ENCODE data around the gene SLC24A1. TPM values are rescaled to one million over a fixed set of nuclear protein-coding genes. Genes with fewer than 3 reads are reported as not detected.

Gene SLC24A1
- total and polyA plus RNA-seq, 2 of the 4 experiments (the other 2 are of a cell fraction) = 3.6 to 4.9 TPM

DNA sequence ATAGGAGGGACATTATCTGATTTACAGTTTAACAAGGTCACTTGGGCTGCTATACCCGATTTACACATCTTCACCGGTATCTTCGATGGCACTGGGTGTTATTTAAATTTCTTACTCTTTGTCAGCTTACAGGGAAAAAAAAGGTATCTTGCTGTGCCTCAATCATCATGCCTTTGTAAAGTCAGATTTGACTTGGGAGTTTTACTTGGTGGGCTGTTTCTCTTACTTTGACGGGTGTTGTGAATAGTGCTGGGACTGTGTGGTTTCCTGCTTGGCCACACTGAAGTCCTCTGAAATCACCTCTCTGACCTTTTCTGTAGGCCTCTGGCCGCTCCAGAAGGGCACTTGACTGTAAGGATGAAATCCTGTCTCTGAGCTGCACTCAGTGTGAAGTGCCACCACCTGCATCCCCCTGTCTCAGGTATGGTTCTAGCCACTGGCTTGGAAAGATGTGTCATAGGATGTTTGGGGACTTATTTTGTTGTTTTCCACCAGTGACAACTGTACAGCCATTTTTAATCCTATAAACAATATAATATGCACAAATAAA is 3.1 kb upstream of the SLC24A1 start:
- in situ Hi-C loops (cut with MboI; ENCODE audit: low sequenced_read_pairs) (loop anchor here (25.0 kb wide), 1 partner anchor 669 kb away; the partner anchor contains the start of gene DIS3L), intact Hi-C loops (cut with micrococcal nuclease) (no loop called here), dilution Hi-C loops (cut with HindIII; ENCODE audit: low sequenced_read_pairs, unreplicated experiment) (no loop called here)
- Histone ChIP-seq H2BK5ac (ENCODE audit: low read depth, low read length, poor library complexity, severe bottlenecking) (no peak overlapping the region), H3K79me1 (ENCODE audit: low read depth in 1 of 2, low read length in 2 of 2) (no peaks in the 10 kb centered on the region), H4K20me1 (ENCODE audit: insufficient read depth, low read length) (no peaks in the 10 kb centered on the region), H3K9ac (ENCODE audit: low read depth, low read length) (no peak overlapping the region), H3K4me2 (ENCODE audit: low read depth, low read length) (no peak overlapping the region), H4K91ac (ENCODE audit: insufficient read depth, low read depth, low read length) (no peak overlapping the region), H3K56ac (ENCODE audit: extremely low read depth, insufficient read depth, low read length) (no peak overlapping the region), H3K27me3 (ENCODE audit: control insufficient read depth, insufficient read depth, low read length) (no peaks in the 10 kb centered on the region), H2AK9ac (replicated peaks; ENCODE audit: low read depth, low read length, poor library complexity) (no peak overlapping the region), H2BK20ac (ENCODE audit: low read depth, low read length) (no peak overlapping the region), H2BK15ac (ENCODE audit: low read depth, low read length) (no peak overlapping the region), H3K14ac (replicated peaks; ENCODE audit: low read depth, low read length) (no peak overlapping the region), H3K27ac (ENCODE audit: insufficient read depth, low read length) (no peak overlapping the region), H3K9me3 (ENCODE audit: control insufficient read depth, insufficient read depth, low read length) (no peaks in the 10 kb centered on the region), H2BK120ac (ENCODE audit: low read depth, low read length) (no peak overlapping the region), H3K4me1 (ENCODE audit: control insufficient read depth, insufficient read depth, low read length) (no peaks in the 10 kb centered on the region), H3K4me3 (ENCODE audit: insufficient read depth, low read depth, low read length) (no peak overlapping the region), H3K23ac (ENCODE audit: low read depth, low read length) (no peak overlapping the region), H3K36me3 (ENCODE audit: control insufficient read depth, insufficient read depth, low read length) (no peaks in the 10 kb centered on the region), H4K8ac (ENCODE audit: low read depth in 2 of 2, low read length in 2 of 2) (no peak overlapping the region), H3K9me1 (ENCODE audit: insufficient read depth, low read length) (no peaks in the 10 kb centered on the region; the same call in 1 of the 2 replicates), H3K4ac (ENCODE audit: low read depth, low read length) (no peak overlapping the region), H2AFZ (replicated peaks; ENCODE audit: low read length, poor library complexity) (no peak overlapping the region), H2AK5ac (ENCODE audit: low read depth, low read length) (no peak overlapping the region), H3K18ac (ENCODE audit: low read depth, low read length) (no peak overlapping the region), H4K5ac (ENCODE audit: low read depth, low read length) (no peak overlapping the region)
- 100% methylated on average over 1 of the region's 5 CpGs; no CpG with 5 or more reads in 1 of the 2 experiments for WGBS, 2 experiments (ENCODE audit: extremely low coverage in 2 of 2, insufficient read length in 1 of 2)
- no peak for DNase-seq
- TF ChIP-seq CEBPB (IDR thresholded peaks at IDR 0.05; ENCODE audit: low read depth, low read length) = no peak
- TF ChIP-seq SMC3 (IDR thresholded peaks at IDR 0.05; ENCODE audit: low read depth, low read length) = no peak
- TF ChIP-seq MAFK (IDR thresholded peaks at IDR 0.05; ENCODE audit: low read depth, low read length) = no peak
- TF ChIP-seq BHLHE40 (IDR thresholded peaks at IDR 0.05; ENCODE audit: low read depth, low read length) = no peak
- TF ChIP-seq FOS (IDR thresholded peaks at IDR 0.05; ENCODE audit: low read depth, low read length) = no peak
- TF ChIP-seq RFX5 (IDR thresholded peaks at IDR 0.05; ENCODE audit: low read depth, low read length) = no peak
- TF ChIP-seq USF2 (IDR thresholded peaks at IDR 0.05; ENCODE audit: low read depth, low read length) = no peak
- TF ChIP-seq POLR2A (IDR thresholded peaks at IDR 0.05; ENCODE audit: low read depth, low read length) = no peak
- TF ChIP-seq NFE2L2 (IDR thresholded peaks at IDR 0.05; ENCODE audit: low read depth, low read length) = no peak
- TF ChIP-seq MXI1 (IDR thresholded peaks at IDR 0.05; ENCODE audit: borderline replicate concordance, low read depth, low read length) = no peak
- no peak for TF ChIP-seq MAZ (IDR thresholded peaks at IDR 0.05; ENCODE audit: borderline replicate concordance, low read depth, low read length)
- TF ChIP-seq, protein P1, sequence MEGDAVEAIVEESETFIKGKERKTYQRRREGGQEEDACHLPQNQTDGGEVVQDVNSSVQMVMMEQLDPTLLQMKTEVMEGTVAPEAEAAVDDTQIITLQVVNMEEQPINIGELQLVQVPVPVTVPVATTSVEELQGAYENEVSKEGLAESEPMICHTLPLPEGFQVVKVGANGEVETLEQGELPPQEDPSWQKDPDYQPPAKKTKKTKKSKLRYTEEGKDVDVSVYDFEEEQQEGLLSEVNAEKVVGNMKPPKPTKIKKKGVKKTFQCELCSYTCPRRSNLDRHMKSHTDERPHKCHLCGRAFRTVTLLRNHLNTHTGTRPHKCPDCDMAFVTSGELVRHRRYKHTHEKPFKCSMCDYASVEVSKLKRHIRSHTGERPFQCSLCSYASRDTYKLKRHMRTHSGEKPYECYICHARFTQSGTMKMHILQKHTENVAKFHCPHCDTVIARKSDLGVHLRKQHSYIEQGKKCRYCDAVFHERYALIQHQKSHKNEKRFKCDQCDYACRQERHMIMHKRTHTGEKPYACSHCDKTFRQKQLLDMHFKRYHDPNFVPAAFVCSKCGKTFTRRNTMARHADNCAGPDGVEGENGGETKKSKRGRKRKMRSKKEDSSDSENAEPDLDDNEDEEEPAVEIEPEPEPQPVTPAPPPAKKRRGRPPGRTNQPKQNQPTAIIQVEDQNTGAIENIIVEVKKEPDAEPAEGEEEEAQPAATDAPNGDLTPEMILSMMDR (conservative IDR thresholded peaks at IDR 0.05; ENCODE audit: low read depth, low read length) = no peak
- TF ChIP-seq RAD21 (IDR thresholded peaks at IDR 0.05; ENCODE audit: low read length) = no peak
- TF ChIP-seq RCOR1 (IDR thresholded peaks at IDR 0.05; ENCODE audit: insufficient replicate concordance, low read length) = no peak
- no peak for TF ChIP-seq CHD1 (IDR thresholded peaks at IDR 0.05; ENCODE audit: low read depth, low read length)
- TF ChIP-seq ELK1 (IDR thresholded peaks at IDR 0.05; ENCODE audit: borderline replicate concordance, low read depth, low read length) = no peak
- POLR2A ChIA-PET (ENCODE audit: unreplicated experiment) = no interaction called here
- CTCF ChIA-PET = no interaction called here
- BruUV-seq (replicated peaks) = no TSS peak
- ATAC-seq (ENCODE audit: low read depth) = no peak
